SJCRH30 (cell line): ENCODE measurements around the gene KRR1. TPM values are rescaled to one million over a fixed set of nuclear protein-coding genes. Genes with fewer than 3 reads are reported as not detected.
A peak's percentile ranks its signal among the peaks of the same experiment; 100 is the strongest.
"Not testable (repeated sequence)": the region's sequence is repeated elsewhere in the genome, so short reads cannot be mapped to it uniquely, and the experiment has no call there.

Experiments used
- DNase-seq, 2 experiments: peaks; one replicate each; pipeline ENCODE4 v3.0.0-alpha.2; 2015 to 2020
- H3K27ac ChIP-seq: fragments of 250-450 bp; sonication (Bioruptor Pico); 2 replicates; pipeline ENCODE4 v1.5.1; 2020; ENCODE audit warnings: mild to moderate bottlenecking, moderate library complexity
- H3K27me3 ChIP-seq: fragments of 250-450 bp; sonication (Bioruptor Pico); 2 replicates; pipeline ENCODE4 v1.5.1; 2020; ENCODE audit warnings: mild to moderate bottlenecking, moderate library complexity
- H3K36me3 ChIP-seq: fragments of 250-450 bp; sonication (Bioruptor Pico); 2 replicates; pipeline ENCODE4 v1.5.1; 2020; ENCODE audit warnings: mild to moderate bottlenecking, moderate library complexity
- H3K4me1 ChIP-seq: fragments of 250-450 bp; sonication (Bioruptor Pico); 2 replicates; pipeline ENCODE4 v1.5.1; 2020; ENCODE audit warnings: mild to moderate bottlenecking, moderate library complexity
- H3K4me3 ChIP-seq: fragments of 250-450 bp; sonication (Bioruptor Pico); 2 replicates; pipeline ENCODE4 v1.5.1; 2020; ENCODE audit warnings: mild to moderate bottlenecking, moderate library complexity
- H3K9me3 ChIP-seq: fragments of 250-450 bp; sonication (Bioruptor Pico); replicated peaks from 2 replicates; pipeline ENCODE4 v1.5.1; 2020; ENCODE audit warnings: mild to moderate bottlenecking, moderate library complexity
- total RNA-seq: library from RNA; depleted of rRNA; stranded (reverse); fragments of >200 nt; shearing (Covaris generic); gene quantifications from 2 replicates; pipeline ENCODE4 v1.2.3, GENCODE V29; 2014

The KRR1 gene
- total RNA-seq, 1 experiment from 2014 or later = 79.3 TPM

DNA sequence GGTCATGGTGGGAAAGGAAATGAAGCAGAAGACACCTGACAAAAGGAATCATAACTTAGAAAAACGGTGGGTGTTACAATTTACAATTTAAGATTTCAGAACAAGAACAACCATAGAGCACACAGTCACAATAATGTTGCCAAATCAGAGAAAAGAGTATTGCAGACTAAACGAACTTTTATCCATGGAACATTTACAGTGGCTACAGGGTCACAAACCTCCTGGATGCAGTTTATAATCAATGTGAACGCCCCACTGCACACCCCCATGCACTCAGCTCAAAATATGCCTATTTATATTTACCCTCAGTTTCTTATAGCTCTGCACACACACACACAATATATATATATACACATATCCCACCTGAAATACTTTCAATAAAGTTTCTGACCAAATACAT is 8.0 kb downstream of the KRR1 start:
- no peaks in the 10 kb centered on the region for H3K27me3 ChIP-seq
- no peaks in the 10 kb centered on the region for H3K4me1 ChIP-seq
- no peak overlapping the region for H3K4me3 ChIP-seq
- no peaks in the 10 kb centered on the region for H3K9me3 ChIP-seq
- no peak for DNase-seq
- H3K27ac ChIP-seq = no peak overlapping the region
- H3K36me3 ChIP-seq = peaks cover 66% of the 10 kb centered on the region

DNA sequence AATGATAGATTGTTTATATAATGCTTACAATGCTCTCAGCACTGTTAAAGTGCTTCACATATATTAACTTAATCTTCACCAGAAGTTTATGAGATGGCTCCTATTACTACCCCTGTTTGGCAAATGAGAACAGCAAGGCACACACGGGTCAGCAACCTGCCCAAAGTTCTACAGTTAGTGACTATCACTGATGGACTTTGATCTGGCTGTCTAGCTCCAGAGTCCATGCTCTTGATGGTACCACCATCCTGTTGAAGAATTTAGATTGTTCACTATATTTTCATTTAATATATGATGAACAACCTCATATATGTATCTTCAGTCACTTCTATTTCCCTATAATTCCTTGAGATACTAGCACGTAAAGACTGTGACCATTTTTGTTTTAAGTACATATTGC is 20.2 kb downstream of the KRR1 start:
- no peaks in the 10 kb centered on the region for H3K27me3 ChIP-seq
- H3K36me3 ChIP-seq = peaks cover 10% of the 10 kb centered on the region
- no peak for DNase-seq
- no peak overlapping the region for H3K4me3 ChIP-seq
- no peaks in the 10 kb centered on the region for H3K9me3 ChIP-seq
- H3K4me1 ChIP-seq = no peaks in the 10 kb centered on the region
- H3K27ac ChIP-seq = no peak overlapping the region

DNA sequence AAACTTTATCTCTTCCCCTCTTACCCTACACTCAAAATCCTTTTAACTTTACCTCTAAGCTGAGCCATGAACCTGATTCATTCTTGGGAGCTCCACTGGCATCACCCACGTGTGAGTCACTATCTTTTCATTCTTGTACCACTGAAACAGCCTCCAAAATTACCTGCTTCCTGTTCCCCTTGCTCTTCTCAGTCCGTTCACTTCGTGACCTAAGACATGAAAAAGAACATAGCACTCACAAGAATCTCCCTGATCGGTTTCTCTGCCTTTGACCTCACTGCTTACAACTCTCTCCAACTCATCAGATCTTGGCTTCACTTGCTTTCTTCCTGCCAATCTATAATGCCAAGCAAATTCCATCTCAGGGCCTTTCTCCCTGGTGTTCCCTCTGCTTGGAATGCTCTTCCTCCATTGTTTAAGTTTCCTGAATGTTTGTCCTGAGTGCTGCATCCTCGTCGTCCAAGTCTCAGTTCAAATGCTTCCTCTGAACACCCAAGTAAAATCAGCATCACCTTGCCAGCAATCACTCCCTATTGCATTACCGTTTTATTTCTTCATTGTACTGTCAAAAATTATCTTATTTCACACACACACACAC is 21.7 kb downstream of the KRR1 start:
- no peak for DNase-seq
- Histone ChIP-seq H3K9me3 (no peaks in the 10 kb centered on the region), H3K27ac (no peak overlapping the region), H3K4me3 (no peak overlapping the region), H3K27me3 (no peaks in the 10 kb centered on the region), H3K4me1 (no peaks in the 10 kb centered on the region), H3K36me3 (peaks cover 8% of the 10 kb centered on the region)

DNA sequence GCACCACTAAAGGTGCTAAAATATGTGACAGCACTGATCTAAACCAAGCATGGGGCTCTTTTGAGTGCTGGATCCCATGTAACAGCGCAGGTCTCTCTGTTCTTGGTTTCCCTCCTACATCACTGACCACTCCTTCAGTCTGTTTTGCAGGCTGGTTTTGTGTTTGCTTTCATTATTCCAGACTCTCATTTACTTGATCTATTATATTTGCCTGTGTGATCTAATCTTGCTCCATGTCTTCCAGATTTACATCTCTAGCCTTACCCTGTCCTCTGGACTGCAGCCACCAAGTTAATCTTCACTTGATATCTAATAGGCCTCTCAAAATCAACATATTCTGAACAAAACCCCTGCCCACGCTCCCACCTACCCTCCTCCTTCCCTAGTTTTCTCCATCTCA is 22.2 kb downstream of the KRR1 start:
- H3K27ac ChIP-seq = no peak overlapping the region
- no peaks in the 10 kb centered on the region for H3K9me3 ChIP-seq
- H3K36me3 ChIP-seq = peaks cover 8% of the 10 kb centered on the region
- DNase-seq = no peak
- H3K4me1 ChIP-seq = no peaks in the 10 kb centered on the region
- H3K27me3 ChIP-seq = no peaks in the 10 kb centered on the region
- no peak overlapping the region for H3K4me3 ChIP-seq

DNA sequence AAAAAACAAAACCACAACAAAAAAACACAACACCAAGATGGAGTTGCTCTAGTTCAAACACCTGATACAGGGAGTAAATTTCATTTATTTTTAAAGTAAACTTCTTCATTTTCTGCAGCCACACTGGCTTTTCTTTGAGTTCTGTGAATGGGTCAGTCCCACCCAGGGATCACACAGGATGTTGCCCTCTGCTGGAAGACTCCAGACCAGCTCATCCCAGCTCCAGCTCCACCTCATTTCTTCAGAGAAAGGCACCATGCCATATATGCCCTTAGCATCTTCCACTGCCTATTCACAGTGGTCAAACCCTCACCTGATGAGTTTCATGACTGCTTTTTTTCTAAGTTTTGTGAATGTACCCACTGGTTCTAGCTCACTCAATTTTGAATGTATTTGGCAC is 22.9 kb downstream of the KRR1 start:
- peaks cover 2% of the 10 kb centered on the region; the same call in 1 of the 2 replicates for H3K36me3 ChIP-seq
- no peak overlapping the region for H3K4me3 ChIP-seq

DNA sequence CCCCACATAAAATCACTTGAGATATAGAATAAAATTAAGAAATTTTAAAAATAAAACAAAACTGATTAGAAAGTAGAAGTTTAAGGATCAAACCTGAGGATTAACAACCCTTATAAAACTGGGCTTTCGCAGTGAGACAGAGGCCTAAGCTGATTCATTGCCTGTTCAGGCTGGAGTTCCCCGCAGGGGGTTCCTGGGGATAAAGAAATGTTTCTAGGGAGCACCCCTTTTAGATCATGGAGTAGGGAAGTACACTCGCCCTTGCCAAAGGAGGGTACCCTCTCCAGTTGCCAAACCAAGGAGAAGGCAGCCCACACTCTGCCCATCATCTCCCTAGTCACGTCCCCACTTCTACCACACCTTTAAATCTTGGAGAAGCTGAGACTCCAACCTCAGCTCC is 24.1 kb downstream of the KRR1 start:
- no peak overlapping the region for H3K4me3 ChIP-seq
- no peaks in the 10 kb centered on the region for H3K9me3 ChIP-seq
- no peaks in the 10 kb centered on the region for H3K4me1 ChIP-seq
- no peaks in the 10 kb centered on the region for H3K36me3 ChIP-seq
- H3K27me3 ChIP-seq = no peaks in the 10 kb centered on the region
- DNase-seq = no peak
- H3K27ac ChIP-seq = no peak overlapping the region

More for the DNA sequence above, 22.9 kb downstream of the KRR1 start:
- DNase-seq = peak; percentile 17 to 54
- no peak overlapping the region for H3K27ac ChIP-seq
- H3K9me3 ChIP-seq = no peaks in the 10 kb centered on the region
- no peaks in the 10 kb centered on the region for H3K27me3 ChIP-seq
- no peaks in the 10 kb centered on the region for H3K4me1 ChIP-seq

DNA sequence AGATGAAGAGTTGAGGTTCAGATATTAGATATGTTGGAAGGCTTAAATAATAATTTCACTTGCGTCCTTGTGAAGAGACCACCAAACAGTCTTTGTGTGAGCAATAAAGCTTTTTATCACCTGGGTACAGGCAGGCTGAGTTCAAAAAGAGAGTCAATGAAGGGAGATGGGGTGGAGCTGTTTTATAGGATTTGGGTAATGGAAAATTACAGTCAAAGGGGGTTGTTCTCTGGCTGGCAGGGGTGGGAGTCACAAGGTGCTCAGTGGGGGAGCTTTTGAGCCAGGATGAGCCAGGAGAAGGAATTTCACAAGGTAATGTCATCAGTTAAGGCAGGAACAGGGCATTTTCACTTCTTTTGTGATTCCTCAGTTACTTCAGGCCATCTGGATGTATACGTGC is 27.0 kb downstream of the KRR1 start:
- not testable (repeated sequence) for H3K4me1 ChIP-seq, H3K27ac ChIP-seq

DNA sequence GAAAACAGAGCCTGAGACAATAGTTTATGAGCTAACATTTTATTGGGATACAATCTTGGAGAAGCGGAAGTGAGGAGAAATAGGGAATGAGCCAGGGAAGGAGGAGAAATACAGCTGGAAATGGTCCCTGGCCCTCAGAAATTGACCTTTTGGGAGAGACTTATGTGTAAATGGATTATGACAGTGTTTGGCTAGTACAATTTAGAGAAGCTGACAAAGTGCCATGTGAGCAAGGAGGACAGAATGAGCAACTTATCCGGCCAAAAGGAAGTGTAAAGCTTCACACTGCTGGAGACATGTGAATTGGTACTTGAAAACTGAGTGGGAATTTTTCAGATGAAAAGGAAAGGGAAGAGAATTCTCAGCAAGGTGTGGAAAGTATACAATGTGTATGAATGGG is 28.0 kb downstream of the KRR1 start:
- H3K27ac ChIP-seq = no peak overlapping the region
- H3K4me1 ChIP-seq = no peaks in the 10 kb centered on the region
- H3K9me3 ChIP-seq = no peaks in the 10 kb centered on the region
- no peak overlapping the region for H3K4me3 ChIP-seq
- no peak for DNase-seq
- no peaks in the 10 kb centered on the region for H3K36me3 ChIP-seq
- H3K27me3 ChIP-seq = no peaks in the 10 kb centered on the region

More for the DNA sequence above, 27.0 kb downstream of the KRR1 start:
- DNase-seq, H3K36me3 ChIP-seq, H3K9me3 ChIP-seq, H3K27me3 ChIP-seq, H3K4me3 ChIP-seq: not testable (repeated sequence)

DNA sequence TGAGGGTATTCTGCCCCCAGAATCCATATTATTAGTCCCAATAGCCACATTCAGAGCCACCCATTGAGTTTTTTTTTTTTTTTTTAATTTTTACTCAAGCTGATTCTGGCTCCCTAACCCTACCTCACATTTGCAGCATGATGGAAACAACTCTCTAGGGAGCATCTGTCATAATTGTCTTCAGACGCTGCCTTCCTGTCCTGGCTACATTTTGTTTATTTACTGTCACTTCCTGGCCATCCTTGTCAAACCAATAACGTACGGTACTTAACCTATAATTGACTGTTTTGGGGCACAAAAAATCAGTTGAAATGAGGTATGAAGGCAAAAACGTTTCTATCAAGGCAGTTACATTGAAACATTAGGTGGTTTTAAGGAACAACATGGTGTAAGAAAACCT is 28.8 kb downstream of the KRR1 start:
- no peak for DNase-seq
- Histone ChIP-seq H3K36me3 (no peaks in the 10 kb centered on the region), H3K4me1 (no peaks in the 10 kb centered on the region), H3K9me3 (no peaks in the 10 kb centered on the region), H3K4me3 (no peak overlapping the region), H3K27me3 (no peaks in the 10 kb centered on the region), H3K27ac (no peak overlapping the region)

DNA sequence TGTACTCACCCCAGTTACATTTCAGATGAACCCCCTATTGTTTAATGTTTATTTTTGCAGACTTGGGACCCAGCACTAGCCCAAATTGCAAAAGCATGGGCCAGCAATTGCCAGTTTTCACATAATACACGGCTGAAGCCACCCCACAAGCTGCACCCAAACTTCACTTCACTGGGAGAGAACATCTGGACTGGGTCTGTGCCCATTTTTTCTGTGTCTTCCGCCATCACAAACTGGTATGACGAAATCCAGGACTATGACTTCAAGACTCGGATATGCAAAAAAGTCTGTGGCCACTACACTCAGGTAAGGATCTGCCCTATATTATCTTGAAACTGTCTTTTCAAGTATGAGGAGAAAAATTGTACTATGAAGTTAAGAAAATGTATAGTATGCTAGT is 29.6 kb downstream of the KRR1 start:
- Histone ChIP-seq H3K27ac (no peak overlapping the region), H3K9me3 (no peaks in the 10 kb centered on the region), H3K4me3 (no peak overlapping the region), H3K36me3 (no peaks in the 10 kb centered on the region), H3K27me3 (no peaks in the 10 kb centered on the region), H3K4me1 (no peaks in the 10 kb centered on the region)
- DNase-seq = no peak

DNA sequence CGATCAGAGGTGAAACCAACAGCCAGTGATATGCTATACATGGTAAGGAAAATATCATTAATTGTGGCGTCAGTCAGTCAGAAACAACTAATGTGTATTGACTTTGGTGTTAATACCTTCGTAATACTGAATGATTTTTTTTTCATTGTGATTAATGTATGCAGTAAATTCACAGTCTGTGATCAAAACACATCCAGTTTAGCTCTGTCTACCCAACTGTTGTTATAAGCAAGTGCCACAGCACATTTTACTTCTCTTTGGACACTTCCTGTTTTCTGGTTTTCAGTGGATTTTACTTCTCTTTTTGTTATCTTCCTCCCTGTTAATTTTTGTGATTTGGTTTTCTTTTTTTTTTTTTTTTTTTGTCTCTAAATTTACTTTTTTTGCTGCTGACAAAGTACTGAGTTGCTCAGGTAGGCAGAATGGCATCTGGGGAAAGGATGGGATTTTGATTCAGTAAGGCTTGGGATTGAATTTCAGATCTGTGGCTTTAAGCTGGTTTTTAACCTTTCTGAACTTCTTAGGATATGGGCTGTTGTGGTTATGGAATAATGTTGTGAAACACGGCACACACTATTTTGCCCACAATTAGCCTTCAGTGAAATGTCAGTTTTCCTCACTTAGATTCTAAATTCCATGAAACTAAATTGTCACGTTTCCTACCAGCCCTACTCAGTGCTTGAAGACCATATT is 30.2 kb downstream of the KRR1 start:
- no peaks in the 10 kb centered on the region for H3K9me3 ChIP-seq
- no peaks in the 10 kb centered on the region for H3K4me1 ChIP-seq
- H3K27ac ChIP-seq = no peak overlapping the region
- H3K36me3 ChIP-seq = no peaks in the 10 kb centered on the region
- no peaks in the 10 kb centered on the region for H3K27me3 ChIP-seq
- H3K4me3 ChIP-seq = peak overlapping the region; percentile 33
- DNase-seq = no peak

DNA sequence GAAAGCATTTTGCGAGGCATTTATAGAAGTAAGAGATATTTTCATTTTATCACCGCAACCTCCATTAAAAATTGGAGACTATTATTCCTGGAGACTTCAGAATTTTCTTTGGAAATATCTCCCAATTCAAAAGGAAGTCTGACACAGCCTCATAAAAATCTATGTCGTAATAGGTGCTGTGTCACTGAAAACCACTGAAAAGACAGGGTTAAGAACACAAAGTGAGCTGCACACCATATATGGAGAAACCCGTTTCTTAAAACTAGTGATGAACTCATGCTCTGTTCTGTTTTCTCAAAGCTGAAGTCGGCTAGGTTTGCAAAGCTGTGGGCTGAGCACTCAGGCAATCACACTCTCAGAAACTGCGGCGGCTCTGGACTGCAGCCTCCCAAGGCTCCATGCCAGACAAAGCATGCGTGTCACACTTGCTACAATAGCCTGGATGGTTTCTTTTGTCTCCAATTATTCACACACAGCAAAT is 30.9 kb downstream of the KRR1 start, which contains the start of gene GLIPR1:
Gene GLIPR1 (plus strand): TSS at position 287 of the 481 bp plus-strand sequence. CDS start 126 bp downstream, at position 413.
- peak within 1 kb of the TSS; percentile 33 for H3K4me3 ChIP-seq
- no peaks in the 10 kb centered on the region for H3K36me3 ChIP-seq
- no peak within 1 kb of the TSS for H3K27ac ChIP-seq
- DNase-seq = peak; percentile 4 to 26
- H3K4me1 ChIP-seq = no peaks in the 10 kb centered on the region
- no peaks in the 10 kb centered on the region for H3K9me3 ChIP-seq
- no peaks in the 10 kb centered on the region for H3K27me3 ChIP-seq

DNA sequence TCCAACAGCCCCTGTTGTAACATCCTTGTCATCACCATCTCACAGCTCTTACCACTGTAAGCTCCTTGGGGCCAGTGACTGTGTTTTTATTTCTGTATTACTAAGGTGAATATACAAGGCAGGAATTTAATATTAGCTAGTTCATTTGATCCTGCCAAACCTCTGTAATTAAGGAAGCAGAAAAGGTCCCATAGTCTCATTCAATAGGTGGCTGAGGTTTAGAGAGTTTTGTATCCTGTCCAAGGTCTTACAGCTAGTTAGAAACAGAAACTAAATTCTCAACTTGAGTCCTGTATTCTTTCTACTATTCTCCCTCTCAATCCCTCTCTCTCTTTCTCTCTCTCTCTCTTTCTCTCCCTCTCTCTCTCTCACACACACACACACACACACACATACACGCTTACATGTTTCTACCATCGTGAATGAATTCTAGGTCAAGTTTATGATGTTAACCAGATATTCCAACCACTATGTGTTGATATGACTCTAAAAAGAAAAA is 31.4 kb downstream of the KRR1 start:
- H3K4me1 ChIP-seq = no peaks in the 10 kb centered on the region
- no peaks in the 10 kb centered on the region for H3K27me3 ChIP-seq
- H3K9me3 ChIP-seq = no peaks in the 10 kb centered on the region
- no peaks in the 10 kb centered on the region for H3K36me3 ChIP-seq
- no peak for DNase-seq
- H3K27ac ChIP-seq = no peak overlapping the region
- no peak overlapping the region; the same call in 1 of the 2 replicates for H3K4me3 ChIP-seq

DNA sequence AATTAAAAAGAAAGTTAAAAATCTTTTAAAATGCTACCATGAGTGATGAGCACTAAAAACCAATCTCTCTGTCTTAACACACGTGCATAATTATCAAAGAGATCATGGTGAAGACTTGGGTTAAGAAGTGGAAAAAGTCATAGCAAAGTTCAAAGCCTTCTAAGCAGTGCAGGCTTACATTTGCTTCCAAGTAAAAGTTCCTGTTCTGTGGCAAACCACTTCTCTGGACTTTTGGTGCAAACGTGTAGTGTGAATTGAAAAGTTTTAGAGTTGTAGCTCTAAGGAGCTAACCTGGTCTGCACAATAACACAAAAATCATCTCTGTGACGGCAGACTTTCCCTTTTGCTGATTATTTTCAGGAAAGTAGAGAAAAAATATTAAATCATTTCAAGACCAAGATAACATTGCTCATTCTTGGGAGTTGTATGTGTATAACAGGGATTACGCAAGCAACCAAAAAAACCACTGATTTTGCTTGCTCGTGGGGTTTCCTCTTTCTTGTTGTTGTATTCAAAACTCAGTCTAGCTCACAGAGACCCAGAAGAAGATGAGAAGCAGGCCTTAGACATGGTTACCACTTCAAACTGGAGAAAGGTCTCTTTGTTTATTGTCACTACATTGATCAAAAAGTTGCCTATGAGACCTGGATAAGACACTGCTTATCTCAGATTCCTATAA is 33.2 kb downstream of the KRR1 start:
- Histone ChIP-seq H3K27ac (no peak overlapping the region), H3K9me3 (no peaks in the 10 kb centered on the region), H3K27me3 (no peaks in the 10 kb centered on the region), H3K4me3 (no peak overlapping the region), H3K4me1 (no peaks in the 10 kb centered on the region), H3K36me3 (no peaks in the 10 kb centered on the region)
- no peak for DNase-seq

DNA sequence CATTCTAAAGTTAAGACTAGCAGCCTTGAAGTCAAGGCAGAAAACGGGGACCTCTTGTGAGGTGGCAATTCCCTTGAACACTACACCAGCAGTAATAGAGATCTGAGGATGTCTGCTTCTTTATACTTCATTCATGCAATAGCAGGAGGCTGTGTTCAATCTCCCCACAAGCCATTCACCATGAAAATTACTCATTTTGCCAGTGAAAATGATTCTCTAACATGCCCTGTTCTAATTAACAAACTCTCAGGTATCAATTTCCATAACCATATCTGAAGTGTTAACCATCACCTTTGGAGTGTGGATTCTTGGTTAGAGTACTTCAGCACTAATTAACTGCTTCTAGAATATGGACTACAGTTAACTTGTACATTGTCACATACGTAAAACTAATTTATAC is 34.3 kb downstream of the KRR1 start:
- Histone ChIP-seq H3K36me3 (no peaks in the 10 kb centered on the region), H3K9me3 (no peaks in the 10 kb centered on the region), H3K4me1 (no peaks in the 10 kb centered on the region), H3K27me3 (no peaks in the 10 kb centered on the region), H3K27ac (no peak overlapping the region), H3K4me3 (no peak overlapping the region)
- DNase-seq = no peak
